GM19043 (cell line): Measurements from ENCODE around the gene HK2.
"Not testable (repeated sequence)": the region's sequence is repeated elsewhere in the genome, so short reads cannot be mapped to it uniquely, and the experiment has no call there.

Experiments used
- ATAC-seq: cut with Tn5 transposase; IDR thresholded peaks from one replicate; pipeline ENCODE4 v1.9.1; 2021; ENCODE audit warnings: low read depth; ENCODE audit not compliant: unreplicated experiment

HK2 gene

DNA sequence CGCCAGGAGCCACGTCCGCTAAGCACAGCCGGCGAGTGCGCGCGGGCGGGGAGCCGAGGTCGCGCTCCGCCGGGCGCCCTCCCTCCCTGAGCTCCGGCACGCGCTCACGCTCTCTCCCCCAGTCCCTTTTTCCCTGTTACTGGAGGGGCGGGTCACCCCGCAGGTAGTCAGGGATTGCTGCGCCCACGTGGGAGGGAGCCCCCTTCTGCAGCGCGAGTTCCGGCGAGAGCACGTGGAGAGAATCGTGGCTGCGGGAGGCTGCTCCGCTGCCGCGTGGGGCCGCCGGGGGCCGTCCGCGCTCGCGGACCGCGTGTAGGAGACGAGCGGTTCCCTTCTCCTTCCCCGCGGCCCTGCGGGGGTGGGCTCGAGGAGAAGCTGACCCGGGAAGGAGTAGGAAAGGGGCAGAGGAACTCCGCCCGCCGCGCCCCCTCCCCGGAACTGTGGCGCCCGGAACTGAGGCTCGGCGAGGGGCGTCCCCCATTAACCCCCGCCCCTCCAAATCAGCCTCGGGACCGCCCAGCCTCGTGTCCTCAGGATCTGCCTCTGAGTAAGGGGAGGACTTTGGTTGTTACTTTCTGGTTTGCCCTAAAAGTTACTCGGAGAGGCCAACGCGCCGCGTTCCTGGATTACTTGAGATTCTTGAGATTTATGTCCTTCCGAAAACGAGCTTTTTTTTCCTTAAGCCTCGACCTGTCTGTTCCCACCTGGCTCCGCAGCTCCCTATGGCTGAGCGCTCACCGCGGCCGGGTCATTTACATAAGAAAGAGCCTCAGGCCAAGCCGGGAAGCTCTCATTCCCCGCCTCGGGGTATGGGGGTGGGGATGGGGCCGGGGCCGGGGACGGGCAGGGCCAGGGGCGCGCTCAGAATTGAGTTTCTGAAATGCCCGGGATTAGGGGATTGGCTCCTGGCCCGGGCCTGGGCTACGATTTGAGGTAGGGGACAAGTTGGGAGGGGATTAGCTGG lies 1.1 kb downstream of the HK2 start:
- peak; percentile 43 for ATAC-seq

DNA sequence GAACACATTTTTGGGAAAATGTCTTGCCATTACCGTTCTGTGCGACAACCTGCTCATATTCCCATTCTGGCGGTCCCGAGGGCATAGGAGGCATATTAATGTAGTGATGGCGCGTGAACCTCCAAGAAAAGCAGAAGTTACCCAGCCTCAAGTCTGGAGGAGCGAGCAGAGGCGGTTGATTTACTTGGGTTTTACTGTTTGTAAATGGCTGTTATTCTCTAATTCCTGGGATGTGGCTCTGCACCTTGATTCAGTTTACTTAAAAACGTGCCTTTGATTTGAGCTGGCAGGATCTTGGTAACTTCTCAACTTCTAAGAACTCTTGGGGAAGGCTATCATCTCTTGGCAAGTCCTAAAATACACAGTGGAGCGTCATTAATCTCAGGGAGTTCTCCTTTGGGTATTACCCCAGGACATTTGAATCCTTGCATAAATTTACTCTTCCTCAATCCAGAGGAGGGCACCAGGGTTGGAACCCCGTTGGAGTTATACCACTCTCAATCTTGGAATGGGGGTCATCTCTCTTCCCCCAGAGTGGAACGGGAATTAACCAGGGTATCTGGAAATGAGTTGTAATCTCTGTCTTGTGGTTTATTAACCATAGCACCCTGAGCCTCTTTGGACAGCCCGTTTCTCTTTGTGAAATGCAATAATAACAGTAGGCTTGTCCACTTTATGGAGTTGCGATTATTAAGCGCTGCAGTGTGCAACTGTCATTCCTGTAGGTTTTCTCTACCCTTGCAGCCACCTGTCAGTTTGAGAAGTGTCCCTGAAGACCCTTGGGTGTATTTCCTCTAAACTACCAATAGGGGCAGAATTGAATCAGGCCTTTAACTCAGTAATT lies 2.1 kb downstream of the HK2 start:
- peak; percentile 31 for ATAC-seq

DNA sequence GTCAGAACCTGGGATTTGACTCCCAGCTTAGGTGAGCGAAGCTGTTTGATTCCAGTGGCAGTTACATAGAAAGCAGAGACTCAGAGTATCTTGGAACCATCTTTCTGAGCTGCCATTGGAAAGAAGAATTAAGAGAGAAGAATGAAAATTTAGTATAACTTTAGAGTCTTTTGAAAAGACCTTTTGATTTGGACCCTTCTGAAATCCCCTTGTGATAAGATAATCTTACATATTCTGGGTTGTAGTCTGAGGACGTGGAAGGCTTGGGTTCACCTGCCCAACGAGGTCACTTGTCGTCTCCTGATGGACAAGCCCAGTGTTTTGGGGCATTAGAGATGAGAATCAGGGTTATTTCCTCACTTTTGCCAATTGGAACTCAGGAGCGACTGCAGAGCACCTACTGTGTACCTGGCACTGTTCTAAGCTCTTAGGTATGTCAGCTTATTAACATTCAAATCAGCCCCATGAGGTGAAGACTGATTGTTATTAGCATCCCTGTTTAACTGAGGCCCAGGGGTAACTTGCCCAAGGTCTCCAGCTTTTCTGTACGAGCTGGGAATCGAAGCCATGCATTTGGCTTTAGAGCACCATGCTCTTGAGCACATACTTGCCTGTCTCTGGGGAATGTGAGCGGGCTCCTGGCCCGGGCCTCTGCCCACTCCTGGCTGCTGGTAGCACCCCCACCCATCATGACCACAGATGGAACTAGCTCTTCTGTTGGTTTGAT lies 2.9 kb downstream of the HK2 start:
- no peak for ATAC-seq

DNA sequence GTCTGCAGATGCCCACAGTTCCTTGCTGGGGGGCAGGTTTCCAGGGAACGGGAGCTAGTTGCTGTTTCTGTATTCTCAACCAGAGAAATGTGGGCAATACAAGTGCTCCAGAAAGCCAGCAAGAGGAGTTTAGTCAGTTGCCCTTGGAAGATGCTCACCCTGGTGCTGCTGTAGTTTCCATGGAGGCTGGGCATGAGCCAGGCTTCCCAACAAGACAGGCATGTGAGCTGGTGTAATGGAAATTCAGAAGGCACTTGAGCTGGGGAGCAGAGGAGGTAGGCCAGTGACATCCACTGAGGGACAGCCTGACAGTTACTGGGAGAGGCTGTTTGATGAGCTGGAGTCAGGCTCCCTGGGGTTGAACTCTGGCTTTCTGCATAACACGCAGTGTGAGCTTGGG lies 7.7 kb downstream of the HK2 start:
- ATAC-seq: no peak

DNA sequence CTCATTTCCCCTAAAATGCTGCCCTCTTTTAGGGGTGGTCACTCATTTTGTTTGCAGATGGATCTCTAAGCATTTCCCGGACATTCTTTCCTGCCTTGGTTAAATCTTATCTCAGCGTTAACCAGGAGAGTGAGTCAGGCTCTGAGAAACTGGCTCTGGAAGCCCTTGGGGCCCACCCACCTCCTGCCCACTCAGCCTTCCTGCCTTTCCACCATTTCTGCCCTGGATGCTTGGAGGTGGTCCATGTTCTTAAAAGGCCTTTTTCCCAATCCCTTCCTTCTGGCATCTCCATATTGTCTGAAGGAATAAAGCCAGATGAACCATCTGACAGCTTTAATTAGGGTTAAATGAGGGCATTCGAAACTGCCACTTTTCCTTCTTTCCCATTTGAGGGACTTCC lies 9.5 kb downstream of the HK2 start:
- no peak for ATAC-seq

DNA sequence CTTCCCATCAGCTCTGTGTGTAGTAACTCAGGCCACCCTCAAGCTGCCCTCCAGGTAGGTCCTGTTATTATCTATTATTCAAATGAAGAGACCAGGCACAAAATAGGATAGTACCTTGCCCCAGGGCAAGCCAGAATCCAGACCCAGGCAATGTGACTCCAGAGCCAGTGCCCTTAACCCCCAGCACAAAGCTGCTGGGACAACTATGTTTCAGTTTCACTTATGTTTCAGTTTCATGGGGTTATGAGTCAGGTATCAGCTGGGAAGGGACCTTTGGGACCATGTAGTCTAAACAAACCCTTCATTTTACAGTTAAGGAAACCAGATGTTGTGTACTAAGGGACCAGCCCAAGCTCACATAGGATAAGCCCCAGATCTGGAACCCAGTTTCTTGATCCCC lies 10.0 kb downstream of the HK2 start:
- ATAC-seq: peak; percentile 77

DNA sequence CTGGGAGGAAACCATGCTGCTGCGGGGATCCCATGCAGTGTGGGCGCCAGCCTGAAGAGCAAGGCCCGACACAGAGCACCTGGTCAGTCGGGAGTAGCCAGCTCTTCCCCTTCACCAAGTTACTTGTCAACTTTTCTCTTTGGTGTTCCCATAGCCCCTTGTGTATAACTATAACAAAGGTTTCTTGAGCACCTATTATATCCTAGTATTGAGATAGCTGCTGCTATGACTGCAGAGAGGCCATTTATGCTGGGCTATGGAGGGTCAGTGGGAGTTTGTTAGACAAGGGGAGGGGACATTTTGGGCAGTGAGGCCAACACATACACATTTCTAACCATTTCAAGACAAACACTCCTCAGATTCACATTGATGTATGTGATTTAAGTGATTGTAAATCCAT lies 10.8 kb downstream of the HK2 start:
- no peak for ATAC-seq

DNA sequence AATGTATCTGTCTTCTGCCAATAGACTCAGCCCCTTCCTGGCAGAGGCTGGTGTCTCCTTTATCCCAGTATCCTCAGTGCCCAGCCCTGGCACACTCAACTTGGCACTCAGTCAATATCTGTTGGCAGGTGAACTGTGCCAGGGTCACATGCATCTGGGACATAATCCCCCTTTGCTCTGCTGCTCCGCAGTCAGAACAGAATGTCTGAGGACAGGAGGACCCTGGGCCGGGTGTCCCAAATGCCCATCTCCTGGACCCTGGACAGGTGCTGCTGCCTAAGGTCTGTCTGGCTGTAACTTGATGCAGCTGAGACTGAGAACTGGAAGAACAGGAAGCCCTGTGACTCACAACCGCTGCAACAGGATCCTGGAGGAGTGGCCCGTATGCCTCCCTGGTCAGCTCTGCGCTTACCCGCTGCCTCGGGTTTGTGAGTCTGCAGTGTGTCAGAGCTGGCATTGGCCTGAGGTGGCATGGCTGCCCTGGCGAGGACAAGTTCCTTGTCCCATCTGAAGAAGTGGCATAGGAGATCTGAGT lies 11.4 kb downstream of the HK2 start:
- no peak for ATAC-seq

DNA sequence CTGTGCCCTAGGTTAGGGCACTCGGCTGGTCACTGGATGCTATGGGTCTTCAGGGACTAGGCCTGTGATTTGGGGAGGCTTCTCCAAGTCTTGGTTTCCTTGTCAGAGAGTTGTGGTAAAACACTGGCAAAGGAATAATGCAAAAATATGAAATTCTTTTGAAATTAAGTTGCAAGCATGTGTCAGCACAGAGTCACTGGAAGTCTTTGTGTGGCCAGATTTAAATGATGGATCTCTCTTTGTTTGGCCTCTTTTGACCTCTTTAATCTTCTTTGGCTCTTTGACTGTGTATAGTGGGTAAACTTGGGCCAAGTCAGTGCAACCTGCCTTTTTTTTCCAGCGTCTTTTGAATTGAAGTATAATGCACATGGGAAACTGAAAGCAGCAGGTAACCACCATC lies 12.1 kb downstream of the HK2 start:
- ATAC-seq: no peak

DNA sequence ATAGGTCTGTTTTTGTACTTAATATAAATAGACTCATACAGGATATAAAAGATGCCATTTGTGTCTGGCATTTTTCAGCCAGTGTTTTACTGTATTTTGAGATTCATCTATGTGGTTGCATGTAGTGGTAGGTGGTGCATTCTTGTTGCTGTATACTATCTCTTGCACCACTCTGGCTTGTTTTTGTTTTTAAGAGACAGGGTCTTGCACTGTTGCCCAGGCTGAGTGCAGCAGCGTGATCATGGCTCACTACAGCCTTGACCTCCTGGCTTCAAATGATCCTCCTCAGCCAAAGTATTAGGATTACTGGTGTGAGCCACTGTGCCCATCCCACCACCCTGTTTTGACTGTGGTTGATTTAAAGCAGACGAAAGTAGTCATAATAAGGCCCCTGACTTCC lies 12.6 kb downstream of the HK2 start:
- ATAC-seq: no peak

DNA sequence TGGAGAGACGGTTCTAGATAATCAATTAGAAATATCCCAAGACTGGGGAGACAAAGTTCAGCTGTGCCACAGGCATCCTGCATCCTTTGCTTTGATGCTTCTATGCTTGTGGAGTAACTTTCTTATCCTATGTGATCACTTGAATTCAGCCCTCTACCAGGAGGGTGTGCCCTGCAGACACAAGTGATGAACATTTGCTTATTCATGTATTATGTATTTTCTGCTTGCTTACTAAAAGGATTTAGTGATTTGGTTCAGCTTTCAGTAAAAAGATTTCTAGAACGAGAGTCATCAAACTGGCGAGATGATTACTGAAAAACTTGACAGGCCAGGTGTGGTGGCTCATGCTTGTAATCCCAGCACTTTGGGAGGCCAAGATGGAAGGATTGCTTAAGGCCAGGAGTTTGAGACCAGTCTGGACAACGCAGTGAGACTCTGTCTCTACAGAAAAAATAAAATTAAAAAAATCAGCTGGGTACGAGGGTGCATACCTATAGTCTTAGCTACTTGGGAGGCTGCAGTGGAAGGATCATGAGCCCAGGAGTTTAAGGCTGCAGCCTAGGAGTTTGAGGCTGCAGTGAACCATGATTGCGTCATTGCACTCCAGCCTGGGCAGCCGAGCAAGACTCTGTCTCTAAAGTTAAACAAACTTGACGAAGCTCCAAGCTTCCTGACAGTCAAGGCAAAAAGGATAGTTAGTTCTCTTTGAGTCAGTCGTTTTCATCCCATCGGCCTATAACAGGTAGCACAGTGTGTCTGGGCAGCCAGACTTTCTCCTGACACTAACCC lies 13.3 kb downstream of the HK2 start:
- ATAC-seq: no peak

DNA sequence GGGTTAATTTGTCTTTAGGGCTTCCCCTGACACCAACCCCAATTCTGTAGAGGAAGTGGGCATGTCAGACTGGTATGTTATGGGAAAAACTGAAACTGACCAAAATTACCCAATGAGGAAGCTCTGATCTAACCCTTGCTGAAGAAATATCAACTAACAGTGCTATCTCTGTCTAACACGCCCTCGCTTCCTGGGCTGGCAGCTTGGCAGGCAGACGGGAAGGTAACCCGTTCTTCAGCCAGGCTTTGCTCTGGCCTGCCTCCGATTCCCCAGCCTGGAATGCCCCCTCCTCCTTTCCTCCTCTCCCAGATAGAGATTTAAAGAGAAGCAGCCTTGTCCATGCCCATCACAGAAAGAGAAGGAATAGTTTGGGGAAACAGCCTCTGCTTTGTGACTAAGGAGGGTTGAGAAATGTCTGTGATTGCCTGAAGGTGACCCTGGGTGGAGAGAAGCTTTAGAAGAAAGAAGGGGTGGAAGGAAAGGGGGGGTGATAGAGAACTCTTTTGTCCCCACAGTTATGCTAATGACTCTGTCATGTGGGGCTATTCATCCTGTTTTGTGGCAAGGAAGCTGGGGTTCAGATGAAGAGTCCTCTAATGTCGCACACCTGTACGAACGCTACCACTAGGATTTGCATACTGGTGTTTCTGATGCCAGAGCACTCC lies 15.4 kb downstream of the HK2 start:
- ATAC-seq: peak; percentile 70

DNA sequence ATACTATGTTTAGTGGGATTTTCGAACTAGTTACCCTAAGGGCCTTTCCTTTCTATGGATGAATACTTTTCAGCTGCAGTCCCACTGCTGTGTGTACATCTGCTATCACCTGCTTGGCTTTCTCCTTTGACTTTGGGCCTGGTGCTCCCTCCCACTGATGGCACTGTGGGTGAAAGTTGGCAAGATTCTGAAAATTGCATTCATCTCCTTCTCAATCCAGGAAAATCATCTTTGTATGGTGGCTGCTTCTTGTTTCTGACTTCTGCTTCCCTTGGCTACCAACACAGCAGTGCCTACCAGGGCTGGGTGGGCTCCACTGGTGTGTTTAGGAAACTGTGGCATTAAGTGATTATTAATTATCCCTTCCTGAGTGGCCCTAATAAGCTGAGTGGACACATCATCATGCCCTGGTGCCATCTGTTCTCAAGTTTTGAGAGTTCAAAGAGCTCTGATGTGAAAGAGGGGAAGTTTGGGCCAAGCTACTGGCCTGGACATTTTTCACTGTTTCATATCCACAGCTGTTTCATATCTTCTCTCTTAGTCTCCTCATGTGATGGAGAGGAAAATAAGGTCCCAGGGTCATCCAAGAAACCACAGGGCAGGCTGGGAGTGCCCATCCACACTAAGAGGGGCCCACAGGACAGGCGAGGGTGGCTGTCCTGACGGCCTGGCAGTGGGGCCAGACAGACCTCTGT lies 16.7 kb downstream of the HK2 start:
- ATAC-seq: no peak

DNA sequence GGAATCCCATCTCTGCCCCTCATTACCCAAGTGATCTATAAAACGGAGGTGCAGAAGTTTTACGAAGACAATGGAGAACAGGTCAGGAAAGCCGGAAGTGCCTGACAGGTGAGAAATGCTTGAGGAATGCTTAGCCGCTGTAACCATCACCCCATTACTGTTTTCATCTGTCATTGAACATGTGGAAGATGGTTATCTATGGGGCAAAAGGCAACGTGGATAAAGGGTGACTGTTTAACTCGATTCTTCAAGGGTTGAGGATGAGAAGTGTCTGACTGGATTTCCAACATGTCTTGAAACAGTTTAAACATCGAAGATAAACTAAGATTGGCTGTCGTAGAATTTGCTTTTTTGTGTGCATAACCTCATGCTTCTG lies 17.3 kb downstream of the HK2 start:
- no peak for ATAC-seq

DNA sequence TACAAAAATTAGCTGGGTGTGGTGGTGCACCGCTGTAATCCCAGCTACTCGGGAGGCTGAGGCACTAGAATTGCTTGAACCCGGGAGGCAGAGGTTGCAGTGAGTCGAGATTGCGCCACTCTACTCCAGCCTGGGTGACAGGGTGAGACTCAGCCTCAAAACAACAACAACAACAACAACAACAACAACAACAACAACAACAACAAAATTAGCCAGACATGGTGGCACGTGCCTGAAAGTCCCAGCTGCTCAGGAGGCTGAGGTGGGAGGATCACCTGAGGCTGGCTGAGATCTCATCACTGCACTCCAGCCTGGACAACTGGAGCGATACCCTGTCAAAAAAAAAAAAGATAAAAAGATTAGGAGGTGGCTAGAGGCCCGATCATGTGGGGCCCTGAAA lies 19.4 kb downstream of the HK2 start:
- ATAC-seq: not testable (repeated sequence)

DNA sequence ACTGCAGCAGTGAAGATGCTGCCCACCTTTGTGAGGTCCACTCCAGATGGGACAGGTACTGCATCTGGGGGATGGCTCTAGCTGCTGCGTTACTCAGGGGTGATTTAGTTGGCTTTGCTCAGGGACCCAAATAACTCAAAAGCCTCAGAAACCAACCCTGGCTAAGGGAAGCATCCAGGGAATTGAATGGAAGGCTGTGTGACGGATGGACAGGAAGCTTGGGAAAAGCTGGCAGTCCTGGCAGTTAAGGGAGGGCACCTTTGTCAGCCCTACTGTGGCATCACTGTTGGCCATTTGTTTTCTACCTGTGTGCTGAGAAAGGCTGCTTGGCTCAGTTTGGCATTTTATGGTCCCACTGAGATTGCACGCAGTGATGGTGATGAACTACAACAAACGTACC lies 20.5 kb downstream of the HK2 start:
- ATAC-seq: no peak

DNA sequence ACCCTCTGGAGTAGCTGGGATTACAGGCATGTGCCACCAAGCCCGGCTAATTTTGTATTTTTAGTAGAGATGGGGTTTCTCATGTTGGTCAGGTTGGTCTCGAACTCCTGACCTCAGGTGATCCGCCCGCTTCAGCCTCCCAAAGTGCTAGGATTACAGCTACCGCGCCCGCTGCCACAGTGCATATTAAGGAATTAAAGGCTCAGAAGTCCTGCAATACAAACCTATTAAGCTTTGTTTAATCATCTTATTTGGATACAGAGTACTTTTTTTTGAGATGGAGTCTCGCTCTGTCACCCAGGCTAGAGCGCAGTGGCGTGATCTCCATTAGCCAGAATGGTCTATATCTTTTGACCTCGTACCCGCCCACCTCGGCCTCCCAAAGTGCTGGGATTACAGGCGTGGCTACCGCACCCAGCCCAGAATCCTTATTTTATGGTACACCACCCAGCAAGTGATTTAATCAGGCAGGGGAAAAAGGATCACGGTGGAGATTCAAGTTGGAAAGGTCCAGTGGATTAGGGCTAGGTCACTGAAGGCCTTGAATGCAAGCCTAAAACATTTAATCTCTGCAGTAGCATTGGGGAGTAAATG lies 21.3 kb downstream of the HK2 start:
- ATAC-seq: not testable (repeated sequence)

DNA sequence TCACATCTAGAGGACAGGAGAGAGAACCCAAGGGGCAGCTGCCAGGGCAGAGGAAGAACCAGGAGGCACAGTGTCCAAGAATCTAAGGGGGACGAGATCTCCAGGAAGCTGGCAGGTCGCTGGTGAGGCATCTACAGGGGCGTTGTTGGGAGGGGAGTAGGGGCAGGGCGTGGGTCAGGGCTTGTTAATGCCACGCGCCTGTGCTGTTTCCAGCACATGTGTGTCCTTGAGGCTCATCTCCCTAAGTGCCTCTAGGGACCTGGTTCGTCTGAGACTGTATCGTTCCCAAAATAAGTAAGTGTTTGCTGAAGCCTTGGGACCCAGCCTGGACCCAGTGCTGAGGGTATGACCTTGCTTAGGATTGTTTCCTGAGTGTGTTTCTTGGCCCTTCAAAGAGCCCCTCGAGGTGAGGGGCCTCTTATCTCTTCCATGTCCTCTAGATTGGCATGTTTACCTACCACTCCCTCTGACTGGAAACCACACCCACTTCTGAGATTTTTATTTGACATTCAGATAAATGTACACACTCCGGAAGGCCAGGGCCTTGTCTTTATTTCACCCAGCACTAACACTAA lies 22.2 kb downstream of the HK2 start:
- ATAC-seq: no peak
